Posterior cingulate gyrus (tissue), 11 donors: ENCODE measurements around the gene CLOCK.

ENCODE experiments used
- DNase-seq, 10 donors: peaks; one replicate each; pipeline versions ENCODE4 v3.0.0 to v3.0.0-alpha.2; 2020 to 2021; ENCODE audit warnings: mixed read lengths in 3 of 10
- intact Hi-C: fragments of 100-400 bp; cut with DNase I; formaldehyde crosslinking; loops from one replicate; pipeline ENCODE4 v1.15.1; 2023

CLOCK gene

GRCh38 chr4:55437823-55438222, 108.9 kb downstream of the CLOCK start:
- DNase-seq, result no peak
- intact Hi-C loops, result loop anchor here (10.0 kb wide), 1 partner anchor 107 kb away; the partner anchor contains the start of gene CLOCK

GRCh38 chr4:55437356-55437796, 109.3 kb downstream of the CLOCK start:
- DNase-seq, result no peak
- intact Hi-C loops, result loop anchor here (10.0 kb wide), 1 partner anchor 107 kb away; the partner anchor contains the start of gene CLOCK

GRCh38 chr4:55435141-55435841, 111.4 kb downstream of the CLOCK start:
- no peak for DNase-seq
- intact Hi-C loops, result loop anchor here (10.0 kb wide), 1 partner anchor 110 kb away; the partner anchor contains the start of gene CLOCK

- intact Hi-C loops, result loop anchor here (10.0 kb wide), 1 partner anchor 113 kb away; the partner anchor contains the start of gene CLOCK
- no peak for DNase-seq
Measured at GRCh38 chr4:55431710-55432336, 114.9 kb downstream of the CLOCK start.

GRCh38 chr4:55424791-55425190, 121.9 kb downstream of the CLOCK start:
- intact Hi-C loops, result no loop called here
- DNase-seq, result no peak

- DNase-seq, result no peak
- intact Hi-C loops, result no loop called here
Measured at GRCh38 chr4:55416176-55416575, 130.5 kb downstream of the CLOCK start.

GRCh38 chr4:55411621-55412020, 135.1 kb downstream of the CLOCK start:
- no peak for DNase-seq
- intact Hi-C loops, result no loop called here

- intact Hi-C loops, result no loop called here
- no peak for DNase-seq
Measured at GRCh38 chr4:55410431-55410830, 136.3 kb downstream of the CLOCK start.

GRCh38 chr4:55409468-55410171, 137.1 kb downstream of the CLOCK start:
- intact Hi-C loops, result no loop called here
- DNase-seq, result no peak

GRCh38 chr4:55407764-55408163, 138.9 kb downstream of the CLOCK start:
- no peak for DNase-seq
- intact Hi-C loops, result no loop called here

- no peak for DNase-seq
Measured at GRCh38 chr4:55407119-55407518, 139.6 kb downstream of the CLOCK start.

GRCh38 chr4:55406545-55406944, 140.2 kb downstream of the CLOCK start:
- no peak for DNase-seq
- intact Hi-C loops, result no loop called here

More at GRCh38 chr4:55407119-55407518, 139.6 kb downstream of the CLOCK start:
- intact Hi-C loops, result no loop called here

- no peak for DNase-seq
- intact Hi-C loops, result no loop called here
Measured at GRCh38 chr4:55405073-55405472, 141.6 kb downstream of the CLOCK start.

- DNase-seq, result no peak
- intact Hi-C loops, result loop anchor here (5.0 to 10.0 kb wide), 3 partner anchors 37 to 455 kb away; partner anchors contain the start of genes CLOCK and EXOC1
Measured at GRCh38 chr4:55399581-55399980, 147.1 kb downstream of the CLOCK start.

- intact Hi-C loops, result loop anchor here (5.0 to 10.0 kb wide), 3 partner anchors 37 to 456 kb away; partner anchors contain the start of genes CLOCK and EXOC1
- no peak for DNase-seq
Measured at GRCh38 chr4:55398966-55399365, 147.7 kb downstream of the CLOCK start.

- intact Hi-C loops, result loop anchor here (5.0 to 10.0 kb wide), 3 partner anchors 36 to 456 kb away; partner anchors contain the start of genes CLOCK and EXOC1
- DNase-seq, result no peak
Measured at GRCh38 chr4:55398461-55398860, 148.2 kb downstream of the CLOCK start.

- intact Hi-C loops, result loop anchor here (5.0 to 10.0 kb wide), 3 partner anchors 35 to 457 kb away; partner anchors contain the start of genes CLOCK and EXOC1
- no peak for DNase-seq
Measured at GRCh38 chr4:55397520-55398321, 149.0 kb downstream of the CLOCK start.

GRCh38 chr4:55397126-55397436, 149.6 kb downstream of the CLOCK start:
- intact Hi-C loops, result loop anchor here (5.0 to 10.0 kb wide), 3 partner anchors 35 to 458 kb away; partner anchors contain the start of genes CLOCK and EXOC1
- DNase-seq, result no peak

- DNase-seq, result peak in 8 of 10 donors; percentile 15 to 85 (median 48)
- intact Hi-C loops, result loop anchor here (5.0 to 10.0 kb wide), 3 partner anchors 34 to 458 kb away; partner anchors contain the start of genes CLOCK and EXOC1
Measured at GRCh38 chr4:55396308-55397125, 150.2 kb downstream of the CLOCK start.
